ENCODE results near the gene SLC47A1.

Gene SLC47A1

GRCh38 chr17:19613979-19614378 is 80.3 kb downstream of the SLC47A1 start:
- TF ChIP-seq, protein P1, sequence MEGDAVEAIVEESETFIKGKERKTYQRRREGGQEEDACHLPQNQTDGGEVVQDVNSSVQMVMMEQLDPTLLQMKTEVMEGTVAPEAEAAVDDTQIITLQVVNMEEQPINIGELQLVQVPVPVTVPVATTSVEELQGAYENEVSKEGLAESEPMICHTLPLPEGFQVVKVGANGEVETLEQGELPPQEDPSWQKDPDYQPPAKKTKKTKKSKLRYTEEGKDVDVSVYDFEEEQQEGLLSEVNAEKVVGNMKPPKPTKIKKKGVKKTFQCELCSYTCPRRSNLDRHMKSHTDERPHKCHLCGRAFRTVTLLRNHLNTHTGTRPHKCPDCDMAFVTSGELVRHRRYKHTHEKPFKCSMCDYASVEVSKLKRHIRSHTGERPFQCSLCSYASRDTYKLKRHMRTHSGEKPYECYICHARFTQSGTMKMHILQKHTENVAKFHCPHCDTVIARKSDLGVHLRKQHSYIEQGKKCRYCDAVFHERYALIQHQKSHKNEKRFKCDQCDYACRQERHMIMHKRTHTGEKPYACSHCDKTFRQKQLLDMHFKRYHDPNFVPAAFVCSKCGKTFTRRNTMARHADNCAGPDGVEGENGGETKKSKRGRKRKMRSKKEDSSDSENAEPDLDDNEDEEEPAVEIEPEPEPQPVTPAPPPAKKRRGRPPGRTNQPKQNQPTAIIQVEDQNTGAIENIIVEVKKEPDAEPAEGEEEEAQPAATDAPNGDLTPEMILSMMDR (IDR thresholded peaks at IDR 0.05; ENCODE audit: low read length, missing control alignments): no peak
- no peak for DNase-seq (ENCODE audit: low read depth)
- H3K4me3 ChIP-seq (replicated peaks; ENCODE audit: low read depth, low read length): no peak overlapping the region

DNA sequence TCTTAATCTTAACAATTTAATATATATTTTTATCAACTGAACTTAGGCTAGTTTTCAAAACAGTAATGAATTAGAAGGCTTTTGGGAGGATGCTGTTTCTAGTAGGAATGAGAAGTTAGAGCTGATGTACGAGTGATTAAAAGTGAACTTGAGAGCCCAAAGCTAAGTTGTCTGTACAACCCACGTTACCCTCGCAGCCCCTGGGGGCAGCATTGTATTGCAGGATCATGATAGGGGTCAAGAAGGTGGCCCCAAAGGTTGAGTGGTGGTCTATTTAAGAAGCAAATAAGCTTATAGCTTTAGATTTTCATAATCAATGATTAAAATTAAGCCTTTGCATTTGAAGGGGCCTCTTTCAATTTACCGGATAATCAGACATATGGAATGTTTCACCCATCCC is 81.2 kb downstream of the SLC47A1 start:
- DNase-seq (ENCODE audit: low read depth): no peak
- TF ChIP-seq, protein P1 (IDR thresholded peaks at IDR 0.05; ENCODE audit: low read length, missing control alignments): no peak
- no peak overlapping the region for H3K4me3 ChIP-seq (replicated peaks; ENCODE audit: low read depth, low read length)

GRCh38 chr17:19618015-19618414 is 84.4 kb downstream of the SLC47A1 start:
- no peak overlapping the region for H3K4me3 ChIP-seq (replicated peaks; ENCODE audit: low read depth, low read length)
- TF ChIP-seq, protein P1 (IDR thresholded peaks at IDR 0.05; ENCODE audit: low read length, missing control alignments): no peak
- no peak for DNase-seq (ENCODE audit: low read depth)

DNA sequence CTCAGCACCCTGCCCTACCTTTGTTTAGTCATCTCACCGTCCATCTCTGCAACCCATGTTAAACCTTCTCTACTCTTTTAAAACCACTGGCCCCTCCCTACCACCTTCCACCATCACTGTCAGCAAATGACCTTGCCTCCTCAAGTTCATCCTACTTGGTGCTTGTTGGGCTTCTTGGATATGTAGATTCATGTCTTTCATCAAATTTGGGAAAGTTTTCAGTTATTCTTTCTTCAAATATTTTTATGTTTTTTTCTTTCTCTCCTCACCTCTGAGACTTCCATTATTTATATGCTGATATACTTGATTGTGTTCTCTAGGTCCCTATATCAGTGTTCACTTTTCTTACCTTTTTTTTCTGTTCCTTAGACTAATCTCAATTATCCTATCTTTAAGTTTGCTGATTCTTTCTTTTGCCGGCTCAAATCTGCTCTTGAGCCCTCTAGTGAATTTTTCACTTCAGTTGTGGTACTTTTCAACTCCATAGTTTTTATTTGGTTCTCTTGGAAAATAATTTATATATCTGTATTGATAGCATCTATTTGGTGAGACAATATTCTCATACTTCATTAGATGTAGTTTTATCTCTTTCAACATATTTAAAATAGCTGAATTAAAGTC is 86.2 kb downstream of the SLC47A1 start:
- TF ChIP-seq, protein P1 (IDR thresholded peaks at IDR 0.05; ENCODE audit: low read length, missing control alignments): no peak
- no peak overlapping the region for H3K4me3 ChIP-seq (replicated peaks; ENCODE audit: low read depth, low read length)
- no peak for DNase-seq (ENCODE audit: low read depth)

DNA sequence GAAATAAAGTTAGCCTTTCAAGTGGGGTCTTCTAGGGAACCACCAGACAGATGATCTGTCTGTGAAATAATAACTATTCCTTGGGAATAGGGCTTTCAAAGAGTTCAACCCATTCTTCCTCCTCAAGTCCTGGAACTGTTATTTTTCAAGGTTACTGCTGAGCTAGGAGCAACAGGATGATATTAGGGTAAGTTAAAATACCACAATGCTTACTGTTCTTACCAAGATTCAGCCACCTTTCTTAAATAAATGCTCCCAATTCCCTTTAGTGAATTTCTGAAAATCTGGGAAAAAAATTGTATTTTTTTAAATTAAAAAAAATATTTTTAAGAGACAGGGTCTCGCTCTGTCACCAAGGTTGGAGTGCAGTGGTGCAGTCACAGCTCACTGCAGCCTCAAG is 88.0 kb downstream of the SLC47A1 start:
- no peak overlapping the region for H3K4me3 ChIP-seq (replicated peaks; ENCODE audit: low read depth, low read length)
- DNase-seq (ENCODE audit: low read depth): no peak
- TF ChIP-seq, protein P1 (IDR thresholded peaks at IDR 0.05; ENCODE audit: low read length, missing control alignments): no peak

DNA sequence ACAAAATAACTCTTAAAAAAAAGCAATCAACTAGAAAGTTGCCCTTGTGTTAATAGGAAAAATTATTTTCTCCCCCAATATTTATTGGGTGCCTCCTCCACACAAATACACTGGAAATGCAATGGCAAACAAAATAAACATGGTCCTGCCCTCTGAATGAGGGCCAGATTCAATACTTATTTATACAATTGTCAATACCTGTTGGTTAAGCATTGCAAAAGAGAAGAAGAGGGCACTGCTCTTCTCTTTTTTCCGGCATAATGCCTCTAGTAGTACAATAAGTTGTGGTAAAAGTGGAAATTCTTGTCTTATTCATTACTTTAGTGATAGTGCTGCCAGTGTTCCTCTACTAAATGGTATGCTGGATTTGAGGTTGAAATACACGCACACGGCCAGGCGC is 92.4 kb downstream of the SLC47A1 start:
- no peak overlapping the region for H3K4me3 ChIP-seq (replicated peaks; ENCODE audit: low read depth, low read length)
- TF ChIP-seq, protein P1 (IDR thresholded peaks at IDR 0.05; ENCODE audit: low read length, missing control alignments): no peak
- DNase-seq (ENCODE audit: low read depth): no peak

Measured in fibroblast of pulmonary artery (primary cell).